Mammary epithelial cell (primary cell): ENCODE data around the gene CYP27A1.

Experiments used
- EZH2 ChIP-seq: IDR thresholded peaks from 2 replicates; pipeline ENCODE4 v1.6.1; 2012; ENCODE audit warnings: low read length, inconsistent platforms, borderline replicate concordance
- TF ChIP-seq, protein P1 (sequence below), 2 donors: IDR thresholded peaks in 1 of 2; conservative IDR thresholded peaks in 1 of 2; 2 replicates each; pipeline ENCODE4 v1.5.1; 2011 to 2012; ENCODE audit warnings: inconsistent platforms in 2 of 2, low read length in 2 of 2, mild to moderate bottlenecking in 2 of 2, control low read depth in 1 of 2, low read depth in 1 of 2; ENCODE audit not compliant: insufficient read depth in 1 of 2; ENCODE audit errors: extremely low read depth in 1 of 2

GRCh38 chr2:218812096-218812815, 30.3 kb downstream of the CYP27A1 start:
- TF ChIP-seq, protein P1, sequence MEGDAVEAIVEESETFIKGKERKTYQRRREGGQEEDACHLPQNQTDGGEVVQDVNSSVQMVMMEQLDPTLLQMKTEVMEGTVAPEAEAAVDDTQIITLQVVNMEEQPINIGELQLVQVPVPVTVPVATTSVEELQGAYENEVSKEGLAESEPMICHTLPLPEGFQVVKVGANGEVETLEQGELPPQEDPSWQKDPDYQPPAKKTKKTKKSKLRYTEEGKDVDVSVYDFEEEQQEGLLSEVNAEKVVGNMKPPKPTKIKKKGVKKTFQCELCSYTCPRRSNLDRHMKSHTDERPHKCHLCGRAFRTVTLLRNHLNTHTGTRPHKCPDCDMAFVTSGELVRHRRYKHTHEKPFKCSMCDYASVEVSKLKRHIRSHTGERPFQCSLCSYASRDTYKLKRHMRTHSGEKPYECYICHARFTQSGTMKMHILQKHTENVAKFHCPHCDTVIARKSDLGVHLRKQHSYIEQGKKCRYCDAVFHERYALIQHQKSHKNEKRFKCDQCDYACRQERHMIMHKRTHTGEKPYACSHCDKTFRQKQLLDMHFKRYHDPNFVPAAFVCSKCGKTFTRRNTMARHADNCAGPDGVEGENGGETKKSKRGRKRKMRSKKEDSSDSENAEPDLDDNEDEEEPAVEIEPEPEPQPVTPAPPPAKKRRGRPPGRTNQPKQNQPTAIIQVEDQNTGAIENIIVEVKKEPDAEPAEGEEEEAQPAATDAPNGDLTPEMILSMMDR (conservative IDR thresholded peaks at IDR 0.05 in 1 of 2, IDR thresholded peaks at IDR 0.05 in 1 of 2; ENCODE audit: extremely low read depth in 1 of 2, insufficient read depth in 1 of 2, low read depth in 1 of 2, low read length in 2 of 2), result no peak
- TF ChIP-seq EZH2, result no peak
